Measurements from ENCODE around the gene DACT2.

Gene DACT2

DNA sequence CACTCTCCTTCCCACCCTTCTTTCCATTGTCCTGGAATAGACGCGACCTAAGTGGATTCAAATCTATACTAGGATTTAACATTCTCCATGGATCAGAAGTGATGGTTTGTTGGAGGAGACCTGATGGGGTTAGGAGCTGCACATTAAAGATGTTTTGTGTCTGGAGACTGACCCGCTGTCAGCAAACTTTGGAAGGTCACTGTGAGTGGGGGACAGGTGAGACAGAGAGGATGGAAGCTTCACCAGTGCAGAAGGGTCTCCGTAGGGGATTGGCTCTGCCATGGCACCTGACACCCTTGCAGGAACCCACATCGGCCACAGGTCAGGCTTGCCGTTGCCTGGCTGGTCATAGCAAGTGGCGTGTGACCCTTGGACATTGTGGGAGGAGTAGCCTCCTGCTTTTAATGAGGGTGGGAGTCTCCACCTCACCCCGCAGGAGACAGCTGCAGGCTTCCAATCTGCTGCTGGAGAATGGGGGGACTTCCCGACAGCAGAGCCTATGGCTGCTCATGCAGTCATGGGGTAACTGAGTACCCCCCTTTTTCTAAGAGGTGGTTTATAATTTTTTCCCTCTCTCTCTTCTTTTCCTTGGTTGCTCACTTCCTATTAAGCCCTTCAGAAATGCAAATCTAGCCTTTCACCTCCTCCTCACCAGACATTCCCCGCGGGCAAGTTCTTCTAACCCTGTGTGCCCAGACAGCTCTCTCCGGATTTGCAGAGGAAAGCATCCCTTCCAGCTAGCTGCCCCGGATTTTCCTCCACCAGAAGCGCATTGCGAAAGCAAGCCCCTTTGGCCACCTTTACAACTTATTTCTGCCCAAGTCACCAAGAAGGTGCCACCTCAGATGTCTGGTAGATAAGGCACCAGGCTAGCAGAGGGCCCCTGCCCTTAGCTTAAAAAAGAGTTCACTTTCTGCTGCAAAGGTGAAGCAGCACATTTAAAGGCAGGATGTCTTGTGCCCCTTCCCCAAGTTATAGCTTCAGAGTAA lies 53.5 kb downstream of the DACT2 start:
- no peak overlapping the region for H3K4me3 ChIP-seq (ENCODE audit: insufficient read depth, low read length, poor library complexity, severe bottlenecking)
- H4K20me1 ChIP-seq (ENCODE audit: low read depth, low read length): no peaks in the 10 kb centered on the region
- H3K36me3 ChIP-seq (ENCODE audit: low read length): no peaks in the 10 kb centered on the region
- H3K9ac ChIP-seq (ENCODE audit: low read length): no peak overlapping the region
- no peak for TF ChIP-seq EZH2phosphoT487 (conservative IDR thresholded peaks at IDR 0.05; ENCODE audit: low read length)
- TF ChIP-seq, protein P1, sequence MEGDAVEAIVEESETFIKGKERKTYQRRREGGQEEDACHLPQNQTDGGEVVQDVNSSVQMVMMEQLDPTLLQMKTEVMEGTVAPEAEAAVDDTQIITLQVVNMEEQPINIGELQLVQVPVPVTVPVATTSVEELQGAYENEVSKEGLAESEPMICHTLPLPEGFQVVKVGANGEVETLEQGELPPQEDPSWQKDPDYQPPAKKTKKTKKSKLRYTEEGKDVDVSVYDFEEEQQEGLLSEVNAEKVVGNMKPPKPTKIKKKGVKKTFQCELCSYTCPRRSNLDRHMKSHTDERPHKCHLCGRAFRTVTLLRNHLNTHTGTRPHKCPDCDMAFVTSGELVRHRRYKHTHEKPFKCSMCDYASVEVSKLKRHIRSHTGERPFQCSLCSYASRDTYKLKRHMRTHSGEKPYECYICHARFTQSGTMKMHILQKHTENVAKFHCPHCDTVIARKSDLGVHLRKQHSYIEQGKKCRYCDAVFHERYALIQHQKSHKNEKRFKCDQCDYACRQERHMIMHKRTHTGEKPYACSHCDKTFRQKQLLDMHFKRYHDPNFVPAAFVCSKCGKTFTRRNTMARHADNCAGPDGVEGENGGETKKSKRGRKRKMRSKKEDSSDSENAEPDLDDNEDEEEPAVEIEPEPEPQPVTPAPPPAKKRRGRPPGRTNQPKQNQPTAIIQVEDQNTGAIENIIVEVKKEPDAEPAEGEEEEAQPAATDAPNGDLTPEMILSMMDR (IDR thresholded peaks at IDR 0.05; ENCODE audit: insufficient read depth, low read length, poor library complexity, severe bottlenecking): no peak
- no peaks in the 10 kb centered on the region for H3K27me3 ChIP-seq (ENCODE audit: low read length)
- no peaks in the 10 kb centered on the region for H3K9me3 ChIP-seq (ENCODE audit: insufficient read depth, low read length)
- no peaks in the 10 kb centered on the region for H3F3A ChIP-seq (ENCODE audit: insufficient read depth)
- no peaks in the 10 kb centered on the region for H3K79me2 ChIP-seq (ENCODE audit: insufficient read depth, low read length)
- H2AFZ ChIP-seq (ENCODE audit: low read depth, low read length, severe bottlenecking): no peak overlapping the region
- H3K27ac ChIP-seq (ENCODE audit: low read depth, low read length): no peak overlapping the region
- no peaks in the 10 kb centered on the region for H3K9me2 ChIP-seq (replicated peaks; ENCODE audit: insufficient read depth, low read length)
- H3K4me2 ChIP-seq (ENCODE audit: low read depth, low read length, poor library complexity, severe bottlenecking): no peak overlapping the region

DNA sequence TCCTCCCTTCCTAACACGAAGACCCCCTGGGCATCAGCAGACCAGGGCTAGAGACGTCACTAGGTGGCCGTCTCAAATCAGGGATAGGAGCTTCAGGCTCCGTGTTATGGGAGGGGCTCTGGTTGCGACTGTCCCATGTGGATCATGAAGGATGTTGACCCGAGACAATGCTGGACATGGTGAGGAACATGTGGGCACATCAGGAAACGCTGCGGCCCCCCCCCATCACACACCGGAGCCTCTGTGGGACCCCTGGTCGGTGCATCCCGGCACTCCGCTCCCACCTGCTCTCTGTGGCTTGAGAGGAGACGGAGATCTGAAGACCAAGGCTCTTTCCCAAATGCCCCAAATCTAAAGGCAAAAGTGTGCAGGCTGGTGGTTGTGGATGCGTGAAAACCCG lies 54.2 kb downstream of the DACT2 start:
- no peak overlapping the region for H2AFZ ChIP-seq (ENCODE audit: low read depth, low read length, severe bottlenecking)
- H3F3A ChIP-seq (ENCODE audit: insufficient read depth): no peaks in the 10 kb centered on the region
- no peak overlapping the region for H3K4me2 ChIP-seq (ENCODE audit: low read depth, low read length, poor library complexity, severe bottlenecking)
- no peak overlapping the region for H3K27ac ChIP-seq (ENCODE audit: low read depth, low read length)
- no peaks in the 10 kb centered on the region for H3K9me3 ChIP-seq (ENCODE audit: insufficient read depth, low read length)
- no peaks in the 10 kb centered on the region for H3K9me2 ChIP-seq (replicated peaks; ENCODE audit: insufficient read depth, low read length)
- no peaks in the 10 kb centered on the region for H3K79me2 ChIP-seq (ENCODE audit: insufficient read depth, low read length)
- H3K9ac ChIP-seq (ENCODE audit: low read length): no peak overlapping the region
- H3K27me3 ChIP-seq (ENCODE audit: low read length): no peaks in the 10 kb centered on the region
- no peaks in the 10 kb centered on the region for H4K20me1 ChIP-seq (ENCODE audit: low read depth, low read length)
- no peak overlapping the region for H3K4me3 ChIP-seq (ENCODE audit: insufficient read depth, low read length, poor library complexity, severe bottlenecking)
- TF ChIP-seq, protein P1 (IDR thresholded peaks at IDR 0.05; ENCODE audit: insufficient read depth, low read length, poor library complexity, severe bottlenecking): no peak
- no peak for TF ChIP-seq EZH2phosphoT487 (conservative IDR thresholded peaks at IDR 0.05; ENCODE audit: low read length)
- no peaks in the 10 kb centered on the region for H3K36me3 ChIP-seq (ENCODE audit: low read length)

DNA sequence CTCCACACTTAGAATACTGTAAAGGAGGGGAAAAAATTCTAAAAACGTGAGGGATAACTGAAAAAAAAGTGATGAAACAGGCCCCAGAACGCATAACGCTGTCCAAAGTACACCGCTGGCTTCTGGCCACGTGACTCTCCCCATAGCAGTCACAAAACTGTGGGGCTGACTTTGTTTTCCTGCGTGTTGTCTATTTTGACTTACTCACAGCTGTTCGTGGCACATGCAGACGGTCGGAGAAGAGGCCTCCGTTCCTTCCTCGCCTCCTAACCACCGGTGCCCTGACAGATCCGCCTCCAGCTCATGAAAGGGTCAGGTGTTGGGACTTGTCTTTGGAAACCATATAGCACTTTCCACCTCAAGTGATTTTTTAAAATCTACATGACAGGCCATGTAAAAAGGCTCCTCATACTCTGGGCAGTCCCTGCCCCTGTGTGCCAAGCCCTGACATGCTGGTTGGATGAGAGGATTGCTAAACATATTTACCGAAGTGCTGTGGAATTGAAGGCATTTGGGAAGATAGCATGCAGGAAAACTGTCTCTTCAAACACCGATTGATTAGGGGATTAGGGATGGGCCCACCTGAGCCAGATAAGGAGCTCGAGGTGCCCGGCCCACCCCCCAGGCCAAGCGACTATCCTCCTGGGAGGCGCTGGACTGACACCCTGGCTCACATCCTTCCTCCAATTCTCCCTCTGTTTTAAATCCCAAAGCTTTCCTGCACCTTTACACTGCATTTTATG lies 54.8 kb downstream of the DACT2 start:
- Histone ChIP-seq H3K9me3 (ENCODE audit: insufficient read depth, low read length) (no peaks in the 10 kb centered on the region), H3K4me3 (ENCODE audit: insufficient read depth, low read length, poor library complexity, severe bottlenecking) (no peak overlapping the region), H3K4me2 (ENCODE audit: low read depth, low read length, poor library complexity, severe bottlenecking) (no peak overlapping the region), H4K20me1 (ENCODE audit: low read depth, low read length) (no peaks in the 10 kb centered on the region), H3K79me2 (ENCODE audit: insufficient read depth, low read length) (no peaks in the 10 kb centered on the region), H3K9me2 (replicated peaks; ENCODE audit: insufficient read depth, low read length) (no peaks in the 10 kb centered on the region), H3F3A (ENCODE audit: insufficient read depth) (no peaks in the 10 kb centered on the region), H3K27ac (ENCODE audit: low read depth, low read length) (no peak overlapping the region), H3K36me3 (ENCODE audit: low read length) (no peaks in the 10 kb centered on the region), H3K27me3 (ENCODE audit: low read length) (no peaks in the 10 kb centered on the region), H3K9ac (ENCODE audit: low read length) (no peak overlapping the region), H2AFZ (ENCODE audit: low read depth, low read length, severe bottlenecking) (no peak overlapping the region)
- TF ChIP-seq EZH2phosphoT487 (conservative IDR thresholded peaks at IDR 0.05; ENCODE audit: low read length): no peak
- TF ChIP-seq, protein P1 (IDR thresholded peaks at IDR 0.05; ENCODE audit: insufficient read depth, low read length, poor library complexity, severe bottlenecking): no peak
